HG03135 (cell line): ENCODE data around the gene SNX1.
"Not testable (repeated sequence)": the region's sequence is repeated elsewhere in the genome, so short reads cannot be mapped to it uniquely, and the experiment has no call there.

Experiments
- ATAC-seq: cut with Tn5 transposase; IDR thresholded peaks from one replicate; pipeline ENCODE4 v1.9.1; 2021; ENCODE audit warnings: mild to moderate bottlenecking, moderate library complexity; ENCODE audit not compliant: unreplicated experiment

The SNX1 gene

GRCh38 chr15:64112073-64112772 is 16.4 kb downstream of the SNX1 start:
- no peak for ATAC-seq

DNA sequence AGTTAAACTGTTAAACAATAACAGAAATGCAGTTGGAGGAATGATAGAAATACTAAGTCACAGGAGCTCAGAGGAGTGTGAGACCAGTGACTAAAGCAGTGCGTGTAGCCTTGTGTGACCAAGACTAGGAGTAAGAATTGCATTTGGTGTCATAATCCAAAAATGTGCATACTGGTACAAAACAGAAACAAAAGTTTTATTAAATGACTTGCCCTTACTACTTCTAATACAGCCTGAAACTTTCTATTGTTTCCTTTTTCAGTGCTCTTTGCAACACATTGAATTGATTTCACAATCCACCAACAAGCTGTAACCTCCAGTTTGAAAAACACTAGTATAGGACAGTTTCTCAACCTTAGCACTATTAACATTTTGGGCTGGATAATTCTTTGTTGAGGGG is 17.1 kb downstream of the SNX1 start:
- ATAC-seq, result no peak

- ATAC-seq, result no peak
These were observed 22.1 kb downstream of the SNX1 start for GRCh38 chr15:64117759-64118487.

- ATAC-seq, result not testable (repeated sequence)
These were observed 24.5 kb downstream of the SNX1 start for GRCh38 chr15:64120322-64120721.

DNA sequence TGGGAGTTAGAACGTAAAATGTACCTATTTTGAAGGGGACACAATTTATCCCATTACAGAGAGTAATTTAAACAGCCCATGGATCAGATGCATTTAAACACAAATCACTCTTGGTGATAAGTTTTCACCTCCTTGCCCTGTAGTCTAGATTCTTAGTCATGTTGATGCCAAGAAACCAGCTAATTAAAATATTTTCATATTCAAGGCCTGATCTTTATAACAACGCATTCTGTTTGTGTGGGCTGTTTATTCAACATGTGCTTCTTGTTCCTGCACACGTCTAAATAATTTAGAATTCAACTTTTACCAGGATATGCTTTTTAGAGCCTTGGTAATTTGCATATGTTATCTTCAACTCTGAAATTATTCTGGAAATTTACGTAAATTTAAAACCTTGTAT is 25.8 kb downstream of the SNX1 start:
- ATAC-seq, result no peak

GRCh38 chr15:64122444-64122843 is 26.7 kb downstream of the SNX1 start:
- ATAC-seq, result no peak

DNA sequence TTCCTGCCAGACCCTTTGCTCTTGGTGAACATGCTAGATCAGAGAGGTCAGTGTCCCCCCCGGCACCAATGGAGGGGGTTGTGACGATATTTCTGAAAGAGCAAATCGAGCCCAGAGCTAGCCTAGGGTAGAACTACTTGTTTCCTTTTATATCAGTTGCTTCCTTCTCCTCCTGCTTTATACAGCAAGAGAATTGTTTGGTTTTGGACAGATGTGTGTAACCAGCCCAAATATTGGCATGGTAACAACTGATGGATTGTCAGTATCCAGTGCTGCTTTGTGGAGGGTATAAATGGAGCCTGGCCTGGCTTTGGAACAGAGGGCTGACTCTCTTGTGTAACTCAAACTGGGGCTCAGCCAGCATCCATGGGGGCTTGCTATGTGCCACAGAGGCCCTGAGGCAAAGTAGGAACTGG is 27.2 kb downstream of the SNX1 start:
- ATAC-seq, result no peak

- no peak for ATAC-seq
These were observed 30.2 kb downstream of the SNX1 start for GRCh38 chr15:64125978-64126377.

DNA sequence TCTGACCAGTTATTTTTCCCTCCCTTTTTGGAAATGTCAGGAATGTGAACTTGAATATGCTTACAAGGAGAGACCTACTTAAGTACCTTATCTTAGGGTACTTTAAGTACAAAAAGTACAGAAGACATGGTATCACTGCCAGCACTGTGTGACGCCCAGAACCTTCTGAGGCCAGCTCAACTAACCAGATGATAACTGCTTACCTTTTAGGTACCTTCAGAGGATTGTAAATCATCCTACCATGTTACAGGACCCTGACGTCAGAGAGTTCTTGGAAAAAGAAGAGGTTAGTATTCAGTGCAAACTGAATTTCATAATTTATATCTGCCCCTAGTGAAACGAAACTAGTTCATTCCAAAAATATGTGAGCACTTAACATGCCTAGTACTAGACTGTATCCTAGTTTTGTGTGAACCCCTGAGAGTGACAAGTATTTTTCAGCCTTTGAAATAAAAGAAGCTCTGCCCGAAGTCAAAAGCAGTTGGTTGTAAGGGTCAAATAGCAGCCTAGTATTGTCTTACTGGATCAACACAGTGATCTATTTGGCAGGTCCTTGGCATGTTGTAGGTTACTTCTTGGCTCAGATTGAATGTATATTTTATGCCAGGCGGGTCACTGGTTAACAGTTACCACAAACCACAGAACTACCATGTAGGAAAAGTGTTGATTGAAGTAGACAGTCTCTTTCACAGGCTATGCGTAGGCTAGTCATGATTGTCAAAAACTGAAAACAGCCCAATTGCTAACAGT is 31.9 kb downstream of the SNX1 start:
- no peak for ATAC-seq

GRCh38 chr15:64130159-64130558 is 34.4 kb downstream of the SNX1 start:
- no peak for ATAC-seq

GRCh38 chr15:64131547-64131946 is 35.8 kb downstream of the SNX1 start:
- ATAC-seq, result no peak

DNA sequence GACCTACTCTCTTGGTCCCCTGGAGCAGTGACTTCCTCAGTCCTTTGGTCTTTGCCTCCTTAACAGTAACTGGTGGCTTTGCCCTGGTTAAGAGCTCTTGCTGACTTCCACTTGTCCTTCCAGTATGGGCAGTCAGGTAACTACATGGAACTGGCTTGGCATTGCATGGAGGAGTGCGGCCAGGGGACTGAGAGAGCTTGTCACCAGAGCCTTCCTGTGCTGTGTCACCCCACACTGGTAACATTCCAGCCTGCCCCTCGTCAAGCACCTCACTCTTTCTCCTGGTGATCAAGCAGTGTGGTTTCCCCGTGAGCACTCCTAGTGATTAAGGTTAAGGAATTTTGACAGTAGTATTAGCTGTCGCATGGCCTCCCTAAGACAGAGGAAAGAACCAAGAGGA is 36.4 kb downstream of the SNX1 start:
- ATAC-seq, result no peak

- no peak for ATAC-seq
These were observed 38.0 kb downstream of the SNX1 start for GRCh38 chr15:64133623-64134344.

DNA sequence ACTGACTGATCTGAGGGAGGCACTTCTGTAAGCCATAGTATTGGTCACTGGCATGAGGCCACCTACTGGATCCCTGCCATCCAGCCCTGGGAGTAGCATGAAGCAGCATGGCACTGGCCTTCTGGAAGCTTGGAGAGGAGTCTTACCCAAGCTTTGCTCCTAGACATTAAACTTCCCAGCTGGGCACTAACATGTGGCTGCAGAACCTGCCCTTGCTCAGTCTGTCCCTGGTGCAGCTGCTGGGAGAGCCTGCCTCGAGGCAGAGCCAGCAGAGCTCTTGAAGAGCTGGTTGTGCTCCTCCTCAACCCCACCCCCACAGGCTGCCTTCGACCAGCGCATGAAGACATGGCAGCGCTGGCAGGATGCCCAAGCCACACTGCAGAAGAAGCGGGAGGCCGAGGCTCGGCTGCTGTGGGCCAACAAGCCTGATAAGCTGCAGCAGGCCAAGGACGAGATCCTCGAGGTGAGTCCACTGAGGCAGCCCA is 38.6 kb downstream of the SNX1 start:
- no peak for ATAC-seq

- no peak for ATAC-seq
These were observed 40.6 kb downstream of the SNX1 start for GRCh38 chr15:64136347-64136746.

GRCh38 chr15:64137226-64137833 is 41.5 kb downstream of the SNX1 start:
- ATAC-seq, result no peak

- ATAC-seq, result no peak
These were observed 42.7 kb downstream of the SNX1 start for GRCh38 chr15:64138331-64138941.

DNA sequence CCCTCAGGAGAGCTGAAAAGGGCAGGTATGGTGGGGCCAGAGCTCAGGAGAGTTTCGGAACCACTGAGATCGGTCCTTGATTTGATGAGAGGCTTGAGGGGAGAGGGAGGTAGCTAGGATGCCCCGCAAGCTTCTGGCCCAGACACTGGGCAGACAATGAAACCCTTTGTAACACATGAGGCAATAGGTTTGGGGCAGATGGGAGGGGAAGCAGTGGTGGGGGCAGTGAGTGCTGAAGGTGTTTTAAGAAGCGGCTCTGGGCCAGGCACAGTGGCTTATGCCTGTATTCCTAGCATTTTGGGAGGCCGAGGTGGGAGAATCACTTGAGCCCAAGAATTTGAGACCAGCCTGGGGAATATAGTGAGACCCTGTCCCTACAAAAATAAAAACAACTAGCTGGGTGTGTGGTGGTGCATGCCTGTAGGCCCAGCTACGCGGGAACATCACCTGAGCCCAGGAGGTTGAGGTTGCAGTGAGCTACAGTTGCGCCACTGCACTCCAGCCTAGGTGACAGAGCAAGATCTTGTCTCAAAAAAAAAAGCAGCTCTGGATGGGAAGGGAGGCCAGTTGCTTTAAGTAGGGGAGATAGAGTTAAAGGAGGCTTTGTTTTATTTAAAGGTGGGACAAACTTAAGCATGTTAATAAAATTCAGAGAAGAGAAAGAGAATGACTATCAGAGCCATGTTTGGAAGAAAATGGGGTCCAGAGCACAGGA is 46.2 kb downstream of the SNX1 start:
- no peak for ATAC-seq

GRCh38 chr15:64143276-64143675 is 47.5 kb downstream of the SNX1 start:
- ATAC-seq, result no peak

GRCh38 chr15:64144192-64144564 is 48.4 kb downstream of the SNX1 start:
- ATAC-seq, result no peak
